ENCODE results near the gene BRI3.
A peak's percentile ranks its signal among the peaks of the same experiment; 100 is the strongest.

The BRI3 gene

GRCh38 chr7:98280791-98281756, at the start of gene BRI3:
TSS of gene BRI3 (plus strand) at chr7:98281686. CDS start at chr7:98281796, 110 bp downstream.
- peak; percentile 94 for DNase-seq

GRCh38 chr7:98232263-98232585, 49.3 kb upstream of the BRI3 start:
- DNase-seq = no peak

- DNase-seq = no peak
These were observed 48.7 kb upstream of the BRI3 start for GRCh38 chr7:98232799-98233198.

- no peak for DNase-seq
These were observed 48.0 kb upstream of the BRI3 start for GRCh38 chr7:98233219-98234070.

GRCh38 chr7:98234429-98235147, 46.9 kb upstream of the BRI3 start:
- no peak for DNase-seq

GRCh38 chr7:98235901-98236300, 45.6 kb upstream of the BRI3 start:
- no peak for DNase-seq

GRCh38 chr7:98236355-98237185, 44.9 kb upstream of the BRI3 start:
- no peak for DNase-seq

GRCh38 chr7:98238076-98238475, 43.4 kb upstream of the BRI3 start:
- DNase-seq = no peak

GRCh38 chr7:98238976-98239375, 42.5 kb upstream of the BRI3 start:
- no peak for DNase-seq

GRCh38 chr7:98240961-98241673, 40.4 kb upstream of the BRI3 start:
- peak; percentile 27 for DNase-seq

- no peak for DNase-seq
These were observed 39.7 kb upstream of the BRI3 start for GRCh38 chr7:98241674-98242241.

- DNase-seq = no peak
These were observed 39.1 kb upstream of the BRI3 start for GRCh38 chr7:98242342-98242741.

GRCh38 chr7:98242934-98243333, 38.6 kb upstream of the BRI3 start:
- no peak for DNase-seq

GRCh38 chr7:98244871-98245270, 36.6 kb upstream of the BRI3 start:
- DNase-seq = no peak

- no peak for DNase-seq
These were observed 33.3 kb upstream of the BRI3 start for GRCh38 chr7:98248156-98248555.

- DNase-seq = no peak
These were observed 32.4 kb upstream of the BRI3 start for GRCh38 chr7:98249106-98249505.

- DNase-seq = peak; percentile 24
These were observed 30.7 kb upstream of the BRI3 start for GRCh38 chr7:98250789-98251188.

- no peak for DNase-seq
These were observed 30.3 kb upstream of the BRI3 start for GRCh38 chr7:98251231-98251600.

- DNase-seq = peak; percentile 86
These were observed 29.7 kb upstream of the BRI3 start, which contains the start of gene TECPR1 for GRCh38 chr7:98251601-98252424. TSS of gene TECPR1 (minus strand) at chr7:98252232. CDS start at chr7:98246146, 6,086 bp downstream.

GRCh38 chr7:98252425-98253054, 28.9 kb upstream of the BRI3 start:
- no peak for DNase-seq
